Mesothelial cell of epicardium (in vitro differentiated cells): ENCODE measurements around the gene ISLR2. TPM values are rescaled to one million over a fixed set of nuclear protein-coding genes. Genes with fewer than 3 reads are reported as not detected.

Experiments used
- DNase-seq, 2 experiments: peaks; one replicate each; pipeline ENCODE4 v3.0.0; 2021; ENCODE audit warnings: low spot score in 2 of 2; ENCODE audit not compliant: unreplicated experiment in 2 of 2
- H3K27ac Mint-ChIP-seq: 2 replicates; pipeline ENCODE4 v1.8.0; 2021; ENCODE audit warnings: mixed read lengths
- H3K27me3 Mint-ChIP-seq: 2 replicates; pipeline ENCODE4 v1.8.0; 2021; ENCODE audit warnings: low read depth, mixed read lengths
- H3K36me3 Mint-ChIP-seq: 2 replicates; pipeline ENCODE4 v1.8.0; 2021; ENCODE audit warnings: mixed read lengths
- H3K4me1 Mint-ChIP-seq: 2 replicates; pipeline ENCODE4 v1.8.0; 2021; ENCODE audit warnings: mixed read lengths
- H3K4me3 Mint-ChIP-seq: 2 replicates; pipeline ENCODE4 v1.8.0; 2021; ENCODE audit warnings: mild to moderate bottlenecking, moderate library complexity, mixed read lengths
- H3K9me3 Mint-ChIP-seq: 2 replicates; pipeline ENCODE4 v1.8.0; 2021; ENCODE audit warnings: mixed read lengths
- total RNA-seq: library from RNA; stranded (reverse); gene quantifications from 3 replicates; pipeline ENCODE4 v1.2.1, GENCODE V29; 2021
- TF ChIP-seq, protein P1 (sequence below): fragments of 200-600 bp; sonication (generic); IDR thresholded peaks from one replicate; pipeline ENCODE4 v1.5.0; 2021; ENCODE audit warnings: antibody characterized with exemption; ENCODE audit not compliant: unreplicated experiment

Gene ISLR2
- total RNA-seq, 1 donor from 2014 or later = 1.9 TPM

DNA sequence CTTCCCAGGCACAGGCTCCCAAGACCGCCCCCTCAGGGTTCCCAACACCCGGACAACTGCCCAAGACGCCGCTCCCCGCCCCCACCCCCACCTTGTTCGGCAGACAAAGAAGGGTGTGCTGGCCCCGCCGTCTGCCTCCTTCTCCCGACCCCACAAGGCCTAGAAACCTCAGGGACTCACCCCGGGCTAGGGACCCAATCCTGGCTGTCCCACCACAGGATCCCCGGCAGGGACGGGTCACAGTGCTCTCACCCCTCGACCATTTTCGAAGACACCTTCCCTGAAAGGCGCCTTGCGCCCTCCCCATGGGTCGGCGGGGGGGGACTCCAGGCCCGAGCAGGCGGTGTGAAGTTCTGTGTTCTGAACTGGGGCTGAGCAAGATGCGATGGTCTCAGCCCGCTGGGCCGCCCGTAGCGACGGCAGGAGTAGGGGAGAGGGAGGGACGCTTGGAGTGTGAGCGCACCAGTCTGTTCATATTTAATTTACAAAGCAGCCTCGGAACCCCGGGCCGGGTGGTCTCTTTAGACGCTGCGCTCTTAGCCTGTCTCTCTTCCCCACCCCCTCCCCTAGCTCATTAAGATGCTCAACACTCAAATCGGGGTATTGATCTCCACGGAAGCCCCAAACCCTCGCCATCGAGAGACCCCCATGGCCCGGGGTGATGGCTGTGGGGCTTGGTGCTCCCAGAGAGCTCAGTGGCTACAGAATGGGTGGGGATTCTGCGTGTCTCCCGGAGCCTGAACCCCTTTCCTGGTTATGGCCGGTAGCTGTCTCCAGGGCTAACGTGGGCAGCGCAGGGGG lies 1.4 kb upstream of the ISLR2 start:
- Mint-ChIP-seq H3K36me3 (peaks cover 2% of the 10 kb centered on the region), H3K4me1 (peaks cover 23% of the 10 kb centered on the region), H3K4me3 (peak overlapping the region; percentile 64), H3K9me3 (no peaks in the 10 kb centered on the region), H3K27ac (no peak overlapping the region), H3K27me3 (peaks cover 98% of the 10 kb centered on the region)
- TF ChIP-seq, protein P1, sequence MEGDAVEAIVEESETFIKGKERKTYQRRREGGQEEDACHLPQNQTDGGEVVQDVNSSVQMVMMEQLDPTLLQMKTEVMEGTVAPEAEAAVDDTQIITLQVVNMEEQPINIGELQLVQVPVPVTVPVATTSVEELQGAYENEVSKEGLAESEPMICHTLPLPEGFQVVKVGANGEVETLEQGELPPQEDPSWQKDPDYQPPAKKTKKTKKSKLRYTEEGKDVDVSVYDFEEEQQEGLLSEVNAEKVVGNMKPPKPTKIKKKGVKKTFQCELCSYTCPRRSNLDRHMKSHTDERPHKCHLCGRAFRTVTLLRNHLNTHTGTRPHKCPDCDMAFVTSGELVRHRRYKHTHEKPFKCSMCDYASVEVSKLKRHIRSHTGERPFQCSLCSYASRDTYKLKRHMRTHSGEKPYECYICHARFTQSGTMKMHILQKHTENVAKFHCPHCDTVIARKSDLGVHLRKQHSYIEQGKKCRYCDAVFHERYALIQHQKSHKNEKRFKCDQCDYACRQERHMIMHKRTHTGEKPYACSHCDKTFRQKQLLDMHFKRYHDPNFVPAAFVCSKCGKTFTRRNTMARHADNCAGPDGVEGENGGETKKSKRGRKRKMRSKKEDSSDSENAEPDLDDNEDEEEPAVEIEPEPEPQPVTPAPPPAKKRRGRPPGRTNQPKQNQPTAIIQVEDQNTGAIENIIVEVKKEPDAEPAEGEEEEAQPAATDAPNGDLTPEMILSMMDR = no peak
- no peak for DNase-seq

DNA sequence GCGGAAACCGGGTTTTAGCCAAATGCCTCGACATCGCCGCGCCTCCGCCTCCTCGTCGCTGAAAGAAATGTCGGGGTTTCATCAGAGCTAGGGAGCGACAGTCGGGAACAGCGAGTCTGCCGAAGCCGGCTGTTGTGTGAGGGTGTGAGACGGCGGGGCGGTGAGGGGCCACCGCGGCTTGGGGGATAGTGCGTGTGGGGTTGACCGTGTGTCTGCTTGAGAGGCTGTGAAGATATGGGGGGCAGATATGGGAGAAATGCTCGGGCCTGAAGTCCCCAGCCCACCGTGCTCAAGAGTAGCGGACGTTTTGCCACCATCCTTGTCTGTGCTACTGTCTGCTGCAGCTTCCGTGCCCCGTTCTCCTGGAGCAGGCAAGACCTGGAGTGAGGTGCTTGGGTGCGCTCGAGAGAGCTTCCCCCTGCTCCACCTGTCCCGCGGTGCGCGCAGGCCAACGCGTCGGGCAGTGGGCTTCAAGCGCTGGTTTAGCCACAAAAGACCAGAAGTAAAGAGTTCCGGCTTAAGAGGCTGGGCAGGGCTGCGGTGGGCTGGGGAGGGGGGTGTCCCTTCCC lies 716 bp upstream of the ISLR2 start:
- peak in 1 of 2 experiments; percentile 42 for DNase-seq
- peak overlapping the region; percentile 64 for H3K4me3 Mint-ChIP-seq
- H3K9me3 Mint-ChIP-seq = no peaks in the 10 kb centered on the region
- H3K27me3 Mint-ChIP-seq = peaks cover 97% of the 10 kb centered on the region
- peaks cover 2% of the 10 kb centered on the region for H3K36me3 Mint-ChIP-seq
- H3K4me1 Mint-ChIP-seq = peaks cover 27% of the 10 kb centered on the region
- no peak overlapping the region for H3K27ac Mint-ChIP-seq
- TF ChIP-seq, protein P1 = no peak

DNA sequence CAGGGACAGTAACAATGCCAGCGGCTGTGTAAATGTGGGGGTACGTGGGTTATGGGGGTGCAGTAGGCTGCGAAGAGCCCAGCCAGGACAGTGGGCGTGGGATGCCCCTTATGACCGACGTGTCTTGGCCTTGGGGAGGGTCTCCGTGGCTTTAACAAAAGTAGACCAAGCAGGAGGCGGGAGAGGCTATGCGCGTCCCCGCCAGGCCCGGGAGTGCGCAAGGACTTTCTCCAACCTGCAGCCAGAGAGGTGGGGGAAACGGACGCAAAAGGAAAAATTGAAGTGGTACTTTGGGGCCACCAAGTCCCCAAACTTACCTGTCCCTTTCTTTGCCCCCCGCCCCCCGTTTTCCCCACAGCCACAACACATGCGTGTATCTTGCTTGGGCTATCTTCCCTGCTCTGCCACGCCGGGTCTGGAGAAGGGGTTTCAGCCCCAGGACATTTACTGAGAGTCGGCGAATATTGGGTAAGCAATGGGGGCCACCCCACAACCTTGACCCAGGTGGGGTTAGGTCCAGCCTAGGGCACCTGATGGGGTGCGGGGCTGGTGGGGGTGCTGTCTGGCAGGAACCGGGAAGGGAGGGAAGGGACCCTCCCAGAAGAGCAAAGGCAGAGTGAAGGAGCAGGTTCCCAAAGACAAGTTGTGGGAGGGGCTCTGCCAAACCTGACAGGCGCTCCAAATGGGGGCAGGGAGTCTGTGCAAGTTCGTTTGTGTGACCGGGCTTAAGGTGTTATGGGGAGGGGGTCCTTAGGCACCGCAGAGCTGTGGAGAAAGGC lies 652 bp downstream of the ISLR2 start:
- Mint-ChIP-seq H3K4me1 (peaks cover 34% of the 10 kb centered on the region), H3K27me3 (peaks cover 97% of the 10 kb centered on the region), H3K4me3 (peak overlapping the region; percentile 37), H3K9me3 (no peaks in the 10 kb centered on the region), H3K27ac (no peak overlapping the region), H3K36me3 (peaks cover 2% of the 10 kb centered on the region)
- no peak for DNase-seq
- TF ChIP-seq, protein P1 = no peak

DNA sequence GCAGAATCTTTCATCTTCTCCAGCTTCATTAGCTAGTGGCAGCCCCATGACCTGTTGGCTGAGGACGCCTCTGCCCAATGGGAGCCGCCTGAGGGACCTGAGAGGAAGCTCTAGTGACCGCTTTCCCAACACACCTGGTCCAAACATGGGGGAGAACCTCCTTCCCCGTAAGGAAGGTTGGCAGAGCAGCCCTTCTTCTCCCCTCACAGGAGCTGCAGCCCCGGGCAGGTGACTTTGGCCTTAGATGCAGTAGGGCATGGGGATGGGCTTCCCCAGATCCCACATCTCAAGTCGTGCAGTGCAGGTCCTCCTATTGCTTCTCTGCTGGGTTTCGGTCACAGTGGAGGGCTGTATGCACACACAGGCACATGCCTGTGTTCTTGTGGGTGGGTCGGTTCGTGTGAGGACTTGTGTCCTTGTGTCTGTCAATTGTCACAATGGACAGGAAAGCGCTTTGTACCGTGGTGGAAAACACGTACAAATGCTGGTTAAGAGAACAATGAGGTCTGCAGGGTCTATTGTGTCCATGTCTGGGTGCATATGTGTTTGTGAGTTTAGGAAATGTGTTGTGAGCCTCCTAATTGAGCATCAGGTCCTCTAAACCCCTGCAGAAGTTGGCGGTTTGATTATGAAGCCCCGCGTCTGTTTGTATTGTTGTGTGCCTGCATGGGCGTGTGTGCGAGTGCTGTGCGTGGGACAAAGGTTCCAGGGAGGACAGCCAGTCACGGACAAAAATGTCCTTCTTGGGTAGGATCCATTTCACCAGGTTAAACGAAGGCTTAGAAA lies 1.4 kb downstream of the ISLR2 start:
- peaks cover 97% of the 10 kb centered on the region for H3K27me3 Mint-ChIP-seq
- no peak overlapping the region for H3K27ac Mint-ChIP-seq

More for the DNA sequence above, 1.4 kb downstream of the ISLR2 start:
- no peak for DNase-seq
- Mint-ChIP-seq H3K4me3 (no peak overlapping the region), H3K4me1 (peaks cover 39% of the 10 kb centered on the region), H3K36me3 (peaks cover 2% of the 10 kb centered on the region), H3K9me3 (no peaks in the 10 kb centered on the region)
- TF ChIP-seq, protein P1 = no peak
